Measurements from ENCODE around the gene B3GNT5.
A peak's percentile ranks its signal among the peaks of the same experiment; 100 is the strongest.

Gene B3GNT5

DNA sequence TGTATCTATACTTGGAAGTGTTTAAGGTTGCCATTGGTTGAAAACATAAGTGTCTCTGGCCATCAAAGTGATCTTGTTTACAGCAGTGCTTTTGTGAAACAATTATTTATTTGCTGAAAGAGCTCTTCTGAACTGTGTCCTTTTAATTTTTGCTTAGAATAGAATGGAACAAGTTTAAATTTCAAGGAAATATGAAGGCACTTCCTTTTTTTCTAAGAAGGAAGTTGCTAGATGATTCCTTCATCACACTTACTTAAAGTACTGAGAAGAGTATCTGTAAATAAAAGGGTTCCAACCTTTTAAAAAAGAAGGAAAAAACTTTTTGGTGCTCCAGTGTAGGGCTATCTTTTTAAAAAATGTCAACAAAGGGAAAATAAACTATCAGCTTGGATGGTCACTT, 19.7 kb downstream of the B3GNT5 start:
- no peak overlapping the region for H2AFZ ChIP-seq (ENCODE audit: low read depth, low read length)
- no peak overlapping the region for H2BK120ac ChIP-seq (ENCODE audit: low read depth, low read length)
- no peak overlapping the region for H3K18ac ChIP-seq (ENCODE audit: low read depth in 1 of 2, low read length in 2 of 2)
- H3K9ac ChIP-seq (ENCODE audit: low read length): no peak overlapping the region
- H2BK5ac ChIP-seq (ENCODE audit: low read depth, low read length, poor library complexity, severe bottlenecking): no peak overlapping the region
- H3K79me1 ChIP-seq (replicated peaks; ENCODE audit: low read length, poor library complexity, severe bottlenecking): peaks cover 17% of the 10 kb centered on the region
- no peaks in the 10 kb centered on the region for H3K9me3 ChIP-seq (ENCODE audit: control insufficient read depth, low read length)
- peaks cover 2 to 7% of the 10 kb centered on the region in 2 experiments for H3K36me3 ChIP-seq (ENCODE audit: control insufficient read depth in 1 of 2, insufficient read depth in 2 of 2, low read depth in 1 of 2, low read length in 2 of 2)
- no peak overlapping the region for H4K8ac ChIP-seq (ENCODE audit: low read length)
- H3K27me3 ChIP-seq (ENCODE audit: control insufficient read depth in 1 of 2, insufficient read depth in 1 of 2, low read length in 2 of 2): no peaks in the 10 kb centered on the region
- no peak overlapping the region for H3K23ac ChIP-seq (ENCODE audit: low read length in 2 of 2)
- H2AK5ac ChIP-seq (ENCODE audit: low read length, severe bottlenecking): no peak overlapping the region
- H4K91ac ChIP-seq (ENCODE audit: low read length): no peak overlapping the region
- no peak overlapping the region for H3K27ac ChIP-seq (ENCODE audit: low read length, poor library complexity, severe bottlenecking)
- no peak overlapping the region for H3K4me3 ChIP-seq (ENCODE audit: insufficient read depth in 1 of 2, low read depth in 1 of 2, low read length in 2 of 2)
- H3K4me2 ChIP-seq (ENCODE audit: low read length, poor library complexity, severe bottlenecking): no peak overlapping the region
- H3K4ac ChIP-seq (ENCODE audit: low read depth in 1 of 2, low read length in 2 of 2): no peak overlapping the region
- no peak overlapping the region for H2BK15ac ChIP-seq (ENCODE audit: low read depth, poor library complexity, severe bottlenecking)
- no peak for DNase-seq
- H3K14ac ChIP-seq (ENCODE audit: low read length in 2 of 2): no peak overlapping the region
- no peak overlapping the region for H2BK12ac ChIP-seq (ENCODE audit: low read length in 2 of 2)
- H3K4me1 ChIP-seq (ENCODE audit: control insufficient read depth, insufficient read depth, low read depth, low read length): peaks cover 3% of the 10 kb centered on the region

DNA sequence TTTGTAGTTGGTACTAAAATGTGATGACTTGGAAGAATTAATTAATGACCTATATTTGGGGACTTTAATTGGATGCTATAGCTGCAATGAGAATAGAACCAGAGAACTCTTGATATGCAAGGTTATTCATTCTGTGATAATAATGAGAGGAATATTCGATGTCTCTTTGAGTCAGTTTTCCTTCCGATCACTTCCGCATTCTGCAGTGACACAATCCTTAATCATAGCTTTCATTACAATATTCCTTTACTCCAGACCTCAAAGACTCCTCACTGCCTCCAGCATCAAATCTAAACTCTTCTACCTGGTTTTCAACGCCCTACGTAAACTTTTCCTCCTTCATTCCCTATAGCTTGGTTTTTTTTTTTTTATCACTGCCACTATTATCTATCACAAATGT, 21.6 kb downstream of the B3GNT5 start:
- no peak overlapping the region for H3K4ac ChIP-seq (ENCODE audit: low read depth in 1 of 2, low read length in 2 of 2)
- no peak for DNase-seq
- peaks cover 5% of the 10 kb centered on the region for H3K4me1 ChIP-seq (ENCODE audit: control insufficient read depth, insufficient read depth, low read depth, low read length)
- no peak overlapping the region for H4K8ac ChIP-seq (ENCODE audit: low read length)
- H3K23ac ChIP-seq (ENCODE audit: low read length in 2 of 2): no peak overlapping the region
- no peaks in the 10 kb centered on the region for H3K9me3 ChIP-seq (ENCODE audit: control insufficient read depth, low read length)
- no peak overlapping the region for H2AFZ ChIP-seq (ENCODE audit: low read depth, low read length)
- no peak overlapping the region for H4K91ac ChIP-seq (ENCODE audit: low read length)
- no peak overlapping the region for H3K18ac ChIP-seq (ENCODE audit: low read depth in 1 of 2, low read length in 2 of 2)
- no peaks in the 10 kb centered on the region for H3K27me3 ChIP-seq (ENCODE audit: control insufficient read depth in 1 of 2, insufficient read depth in 1 of 2, low read length in 2 of 2)
- no peak overlapping the region for H3K4me2 ChIP-seq (ENCODE audit: low read length, poor library complexity, severe bottlenecking)
- no peak overlapping the region for H3K9ac ChIP-seq (ENCODE audit: low read length)
- H2BK120ac ChIP-seq (ENCODE audit: low read depth, low read length): no peak overlapping the region
- no peak overlapping the region for H3K27ac ChIP-seq (ENCODE audit: low read length, poor library complexity, severe bottlenecking)
- no peak overlapping the region for H3K4me3 ChIP-seq (ENCODE audit: insufficient read depth in 1 of 2, low read depth in 1 of 2, low read length in 2 of 2)
- H3K79me1 ChIP-seq (replicated peaks; ENCODE audit: low read length, poor library complexity, severe bottlenecking): peaks cover 9% of the 10 kb centered on the region
- H2BK5ac ChIP-seq (ENCODE audit: low read depth, low read length, poor library complexity, severe bottlenecking): no peak overlapping the region
- WGBS: 87% methylated on average over 5 of the region's 5 CpGs
- H2BK12ac ChIP-seq (ENCODE audit: low read length in 2 of 2): no peak overlapping the region
- H3K36me3 ChIP-seq (ENCODE audit: control insufficient read depth in 1 of 2, insufficient read depth in 2 of 2, low read depth in 1 of 2, low read length in 2 of 2): peaks cover 2 to 7% of the 10 kb centered on the region in 2 experiments
- H2BK15ac ChIP-seq (ENCODE audit: low read depth, poor library complexity, severe bottlenecking): no peak overlapping the region
- H2AK5ac ChIP-seq (ENCODE audit: low read length, severe bottlenecking): no peak overlapping the region
- no peak overlapping the region for H3K14ac ChIP-seq (ENCODE audit: low read length in 2 of 2)

DNA sequence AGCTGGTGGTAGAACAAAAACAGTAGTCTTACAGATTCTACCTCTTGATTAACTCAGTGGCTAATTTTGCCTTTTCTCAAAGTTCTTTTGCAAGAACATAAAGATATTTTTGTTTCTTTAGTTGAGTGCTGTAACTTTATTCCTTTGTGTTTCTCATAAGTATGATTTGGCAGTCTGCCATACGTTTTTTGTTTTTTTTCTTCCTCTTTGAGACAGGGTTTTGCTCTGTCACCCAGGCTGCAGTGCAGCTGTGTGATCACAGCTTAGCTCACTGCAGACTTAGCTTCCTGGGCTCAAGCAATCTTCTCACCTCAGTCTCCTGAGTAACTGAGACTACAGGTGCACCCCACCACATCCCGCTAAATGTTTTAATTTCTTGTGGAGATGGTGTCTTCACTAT, 22.4 kb downstream of the B3GNT5 start:
- H3K4ac ChIP-seq (ENCODE audit: low read depth in 1 of 2, low read length in 2 of 2): no peak overlapping the region
- no peaks in the 10 kb centered on the region for H3K9me3 ChIP-seq (ENCODE audit: control insufficient read depth, low read length)
- peaks cover 4% of the 10 kb centered on the region for H3K79me1 ChIP-seq (replicated peaks; ENCODE audit: low read length, poor library complexity, severe bottlenecking)
- no peak overlapping the region for H2BK15ac ChIP-seq (ENCODE audit: low read depth, poor library complexity, severe bottlenecking)
- DNase-seq: no peak
- H2BK5ac ChIP-seq (ENCODE audit: low read depth, low read length, poor library complexity, severe bottlenecking): no peak overlapping the region
- H2BK12ac ChIP-seq (ENCODE audit: low read length in 2 of 2): no peak overlapping the region
- no peak overlapping the region for H2AK5ac ChIP-seq (ENCODE audit: low read length, severe bottlenecking)
- peaks cover under 1 to 2% of the 10 kb centered on the region in 2 experiments for H3K36me3 ChIP-seq (ENCODE audit: control insufficient read depth in 1 of 2, insufficient read depth in 2 of 2, low read depth in 1 of 2, low read length in 2 of 2)
- H3K18ac ChIP-seq (ENCODE audit: low read depth in 1 of 2, low read length in 2 of 2): no peak overlapping the region
- H3K4me1 ChIP-seq (ENCODE audit: control insufficient read depth, insufficient read depth, low read depth, low read length): peaks cover 5% of the 10 kb centered on the region
- H3K4me2 ChIP-seq (ENCODE audit: low read length, poor library complexity, severe bottlenecking): no peak overlapping the region
- H2AFZ ChIP-seq (ENCODE audit: low read depth, low read length): no peak overlapping the region
- no peak overlapping the region for H3K23ac ChIP-seq (ENCODE audit: low read length in 2 of 2)
- WGBS: 78% methylated on average over 1 of the region's 2 CpGs
- no peak overlapping the region for H2BK120ac ChIP-seq (ENCODE audit: low read depth, low read length)
- no peak overlapping the region for H4K91ac ChIP-seq (ENCODE audit: low read length)
- H3K14ac ChIP-seq (ENCODE audit: low read length in 2 of 2): no peak overlapping the region
- H3K27ac ChIP-seq (ENCODE audit: low read length, poor library complexity, severe bottlenecking): peak overlapping the region; percentile 11
- H4K8ac ChIP-seq (ENCODE audit: low read length): no peak overlapping the region
- H3K4me3 ChIP-seq (ENCODE audit: insufficient read depth in 1 of 2, low read depth in 1 of 2, low read length in 2 of 2): no peak overlapping the region
- no peaks in the 10 kb centered on the region for H3K27me3 ChIP-seq (ENCODE audit: control insufficient read depth in 1 of 2, insufficient read depth in 1 of 2, low read length in 2 of 2)
- no peak overlapping the region for H3K9ac ChIP-seq (ENCODE audit: low read length)

DNA sequence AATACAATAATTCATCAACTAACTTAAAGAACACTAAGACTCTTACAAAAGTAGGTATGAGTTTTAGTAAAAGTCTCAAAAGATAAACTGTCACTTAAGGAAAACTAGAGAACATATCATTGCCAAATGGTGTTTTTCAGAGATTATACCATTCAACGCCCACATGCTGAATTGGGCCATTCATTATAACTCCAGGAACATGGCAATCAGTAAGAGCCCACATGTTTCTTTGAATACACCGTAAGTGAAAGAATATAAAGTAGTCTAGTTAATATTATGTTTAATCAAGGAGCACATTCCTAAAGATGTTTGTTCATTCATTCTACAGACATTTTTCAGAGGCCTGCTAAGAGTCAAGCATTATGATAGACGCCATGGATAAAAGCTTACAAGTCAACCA, 22.9 kb downstream of the B3GNT5 start:
- peaks cover 3% of the 10 kb centered on the region for H3K79me1 ChIP-seq (replicated peaks; ENCODE audit: low read length, poor library complexity, severe bottlenecking)
- WGBS: 100% methylated on average over 2 of the region's 3 CpGs
- H3K27me3 ChIP-seq (ENCODE audit: control insufficient read depth in 1 of 2, insufficient read depth in 1 of 2, low read length in 2 of 2): no peaks in the 10 kb centered on the region
- DNase-seq: no peak
- no peak overlapping the region for H4K8ac ChIP-seq (ENCODE audit: low read length)
- no peak overlapping the region for H2AFZ ChIP-seq (ENCODE audit: low read depth, low read length)
- H2BK120ac ChIP-seq (ENCODE audit: low read depth, low read length): no peak overlapping the region
- H2BK5ac ChIP-seq (ENCODE audit: low read depth, low read length, poor library complexity, severe bottlenecking): no peak overlapping the region
- no peak overlapping the region for H3K9ac ChIP-seq (ENCODE audit: low read length)
- H3K27ac ChIP-seq (ENCODE audit: low read length, poor library complexity, severe bottlenecking): peak overlapping the region; percentile 11
- H2BK12ac ChIP-seq (ENCODE audit: low read length in 2 of 2): no peak overlapping the region
- no peaks in the 10 kb centered on the region for H3K9me3 ChIP-seq (ENCODE audit: control insufficient read depth, low read length)
- no peak overlapping the region for H4K91ac ChIP-seq (ENCODE audit: low read length)
- H3K18ac ChIP-seq (ENCODE audit: low read depth in 1 of 2, low read length in 2 of 2): no peak overlapping the region
- no peak overlapping the region for H2BK15ac ChIP-seq (ENCODE audit: low read depth, poor library complexity, severe bottlenecking)
- H3K4me3 ChIP-seq (ENCODE audit: insufficient read depth in 1 of 2, low read depth in 1 of 2, low read length in 2 of 2): no peak overlapping the region
- no peak overlapping the region for H3K4ac ChIP-seq (ENCODE audit: low read depth in 1 of 2, low read length in 2 of 2)
- H3K14ac ChIP-seq (ENCODE audit: low read length in 2 of 2): no peak overlapping the region
- H3K36me3 ChIP-seq (ENCODE audit: control insufficient read depth in 1 of 2, insufficient read depth in 2 of 2, low read depth in 1 of 2, low read length in 2 of 2): no peaks in the 10 kb centered on the region
- peaks cover 5% of the 10 kb centered on the region for H3K4me1 ChIP-seq (ENCODE audit: control insufficient read depth, insufficient read depth, low read depth, low read length)
- no peak overlapping the region for H2AK5ac ChIP-seq (ENCODE audit: low read length, severe bottlenecking)
- no peak overlapping the region for H3K4me2 ChIP-seq (ENCODE audit: low read length, poor library complexity, severe bottlenecking)
- H3K23ac ChIP-seq (ENCODE audit: low read length in 2 of 2): no peak overlapping the region

Data from mesenchymal stem cell (in vitro differentiated cells and primary cell).